Inferior parietal cortex (tissue), 1 donor: ENCODE measurements around the gene NOA1.

Experiments
- DNase-seq: peaks from one replicate; pipeline ENCODE4 v3.0.0-alpha.2; 2016; ENCODE audit errors: extremely low spot score

The NOA1 gene

DNA sequence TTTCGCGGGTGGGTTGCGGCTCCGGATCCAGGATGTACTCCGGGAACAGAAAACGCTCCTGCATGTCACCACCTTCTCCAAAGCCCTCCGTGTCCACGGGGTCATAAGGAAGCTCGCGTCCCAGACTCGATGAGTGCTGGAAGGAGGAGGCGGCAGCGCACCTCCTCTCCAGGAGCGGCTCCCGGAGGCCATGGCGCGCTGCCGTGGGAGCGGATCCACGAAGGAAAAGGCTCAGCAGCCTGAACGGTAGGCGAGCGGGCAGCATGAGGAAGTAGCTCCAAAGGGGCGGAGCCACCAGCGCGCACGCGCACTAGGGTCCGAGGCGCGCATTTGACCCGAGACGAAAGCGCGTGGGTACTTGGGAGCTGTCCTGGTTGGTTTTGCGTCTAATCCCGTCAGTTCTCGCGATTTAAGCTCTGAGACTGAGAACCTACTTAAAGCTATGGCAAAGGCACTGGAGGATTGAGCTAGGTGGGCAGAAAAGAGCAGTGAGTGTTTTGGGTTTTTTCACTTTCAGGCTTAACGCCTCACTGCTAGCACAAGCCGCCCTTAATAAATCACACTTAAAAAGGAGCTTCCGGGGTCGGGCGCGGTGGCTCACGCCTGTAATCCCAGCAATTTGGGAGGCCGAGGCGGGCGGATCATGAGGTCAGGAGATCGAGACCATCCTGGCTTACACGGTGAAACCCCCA, at the start of gene NOA1:
Gene NOA1 (minus strand): TSS at position 286 of the 692 bp plus-strand sequence. CDS start 21 bp downstream, at position 265.
- peak; percentile 99 for DNase-seq

DNA sequence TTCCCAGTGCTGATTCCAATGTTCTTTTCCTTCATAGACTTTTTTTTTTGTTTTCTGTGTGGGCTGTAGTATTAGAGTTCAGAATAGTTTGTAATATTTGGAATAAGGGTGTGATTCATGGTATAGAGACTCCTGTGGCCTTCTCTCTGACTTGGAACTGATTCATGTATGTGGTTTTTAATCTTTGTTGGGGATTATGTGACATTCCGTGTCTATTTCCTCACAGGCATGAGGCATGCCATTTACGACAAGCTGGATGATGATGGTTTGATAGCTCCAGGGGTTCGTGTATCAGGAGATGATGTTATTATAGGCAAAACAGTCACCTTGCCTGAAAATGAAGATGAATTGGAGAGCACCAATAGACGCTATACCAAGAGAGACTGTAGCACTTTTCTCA, 45.7 kb upstream of the NOA1 start:
- DNase-seq: no peak

DNA sequence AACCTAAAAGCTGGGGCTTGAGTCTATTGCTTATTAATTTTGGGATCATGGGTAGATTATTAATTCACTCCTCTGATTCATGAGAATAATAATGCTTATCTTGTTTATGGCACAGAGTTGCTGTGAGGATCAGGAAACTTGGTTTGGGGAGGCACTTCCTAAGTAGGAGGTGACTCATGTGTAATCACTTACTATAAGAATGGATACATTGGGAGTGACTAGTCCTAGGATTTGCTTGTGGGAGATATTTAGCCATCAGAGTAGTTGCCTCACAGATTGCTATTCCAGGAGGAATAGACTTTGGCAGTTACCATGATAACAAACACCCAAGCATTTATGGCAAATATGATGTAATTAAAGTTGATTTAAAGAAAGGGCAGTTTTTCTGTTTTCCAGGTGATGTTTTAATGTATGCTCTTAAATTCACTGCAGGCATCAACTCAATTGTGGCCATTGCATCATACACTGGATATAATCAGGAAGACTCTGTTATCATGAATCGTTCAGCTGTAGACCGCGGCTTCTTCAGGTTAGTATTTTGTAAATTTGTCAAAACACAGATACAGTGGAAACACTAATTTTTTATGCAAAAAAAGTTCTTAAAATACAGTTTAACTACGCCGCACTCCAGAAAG, 43.2 kb upstream of the NOA1 start:
- no peak for DNase-seq

DNA sequence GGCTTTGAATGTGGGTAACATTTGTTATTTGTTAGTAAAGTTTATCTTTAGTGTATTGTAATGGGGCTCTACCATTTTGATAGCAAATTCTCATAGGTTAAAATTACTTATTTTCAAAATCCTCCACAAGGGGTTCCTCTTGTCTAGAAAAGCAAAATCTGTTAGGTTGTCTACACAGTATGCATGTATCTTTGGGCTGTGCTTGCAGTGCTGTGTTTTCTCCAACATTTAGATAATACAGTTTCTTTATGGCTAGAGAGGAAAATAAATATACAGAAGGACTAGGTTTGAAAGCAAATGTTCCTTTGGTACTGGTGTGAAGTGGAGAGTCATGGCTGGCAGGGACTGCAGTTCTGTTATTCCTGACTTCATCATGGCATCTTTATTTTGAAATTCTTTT, 41.6 kb upstream of the NOA1 start:
- no peak for DNase-seq

DNA sequence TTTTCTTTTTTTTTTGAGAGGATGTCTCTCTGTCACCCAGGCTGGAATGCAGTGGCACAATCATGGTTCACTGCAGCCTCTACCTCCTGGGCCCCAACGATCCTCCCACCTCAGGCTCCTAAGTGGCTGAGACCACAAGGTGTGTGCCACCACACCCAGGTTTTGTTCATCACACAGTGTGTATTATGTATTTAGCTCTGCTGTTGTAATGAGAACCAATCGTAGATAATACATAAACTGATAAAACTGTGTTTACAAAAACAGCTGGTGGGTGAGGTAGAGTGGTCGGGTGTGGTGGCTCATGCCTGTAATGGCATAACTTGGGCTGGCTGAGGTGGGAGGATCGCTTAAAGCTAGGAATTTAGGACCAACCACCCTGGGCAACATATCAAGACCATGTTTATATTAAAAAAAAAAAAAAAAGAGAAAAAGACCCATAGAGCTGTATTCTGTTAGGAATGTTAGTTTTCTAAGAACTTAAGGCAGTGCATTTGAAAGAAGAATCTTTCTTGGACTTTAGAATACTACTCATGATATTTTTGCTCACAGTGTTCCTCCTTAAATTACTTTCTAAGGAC, 36.2 kb upstream of the NOA1 start:
- no peak for DNase-seq

DNA sequence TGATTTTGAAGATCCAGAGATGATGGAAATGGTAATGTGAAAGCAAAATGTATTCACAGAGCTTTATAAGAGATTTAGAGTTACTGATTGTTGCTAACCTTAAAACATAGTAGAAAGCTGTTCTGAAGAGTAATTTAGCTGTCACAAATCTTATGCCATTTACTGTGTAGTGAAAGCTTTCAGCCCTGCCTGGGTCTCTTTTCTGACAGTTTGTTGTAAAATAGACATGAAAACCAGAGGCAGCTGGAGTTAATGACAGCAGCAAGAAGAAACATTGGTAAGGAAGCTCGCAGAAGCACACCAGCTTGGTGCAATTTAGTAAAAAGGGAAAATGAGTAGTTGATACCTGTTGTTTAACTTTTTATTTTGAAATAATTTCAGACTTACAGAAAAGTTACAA, 22.3 kb upstream of the NOA1 start:
- no peak for DNase-seq

DNA sequence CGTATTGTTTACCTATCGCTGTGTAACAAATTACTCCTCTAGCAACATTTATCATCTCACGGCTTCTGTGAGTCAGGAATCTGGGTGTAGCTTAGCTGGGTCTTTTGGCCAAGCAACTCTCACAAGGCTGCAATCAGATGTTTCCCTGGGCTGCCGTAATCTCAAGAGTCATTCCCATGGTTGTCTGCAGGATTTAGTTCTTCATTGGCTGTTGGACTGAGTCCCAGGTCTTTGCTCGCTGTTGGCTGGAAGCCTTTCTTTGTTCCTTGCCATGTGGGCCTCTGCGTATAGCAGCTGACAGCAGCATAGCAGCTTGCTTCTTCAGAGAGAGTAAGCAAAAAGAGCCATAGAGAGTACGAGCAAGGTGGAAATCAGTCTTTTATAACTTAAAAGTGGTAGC, 18.1 kb upstream of the NOA1 start:
- peak; percentile 89 for DNase-seq

DNA sequence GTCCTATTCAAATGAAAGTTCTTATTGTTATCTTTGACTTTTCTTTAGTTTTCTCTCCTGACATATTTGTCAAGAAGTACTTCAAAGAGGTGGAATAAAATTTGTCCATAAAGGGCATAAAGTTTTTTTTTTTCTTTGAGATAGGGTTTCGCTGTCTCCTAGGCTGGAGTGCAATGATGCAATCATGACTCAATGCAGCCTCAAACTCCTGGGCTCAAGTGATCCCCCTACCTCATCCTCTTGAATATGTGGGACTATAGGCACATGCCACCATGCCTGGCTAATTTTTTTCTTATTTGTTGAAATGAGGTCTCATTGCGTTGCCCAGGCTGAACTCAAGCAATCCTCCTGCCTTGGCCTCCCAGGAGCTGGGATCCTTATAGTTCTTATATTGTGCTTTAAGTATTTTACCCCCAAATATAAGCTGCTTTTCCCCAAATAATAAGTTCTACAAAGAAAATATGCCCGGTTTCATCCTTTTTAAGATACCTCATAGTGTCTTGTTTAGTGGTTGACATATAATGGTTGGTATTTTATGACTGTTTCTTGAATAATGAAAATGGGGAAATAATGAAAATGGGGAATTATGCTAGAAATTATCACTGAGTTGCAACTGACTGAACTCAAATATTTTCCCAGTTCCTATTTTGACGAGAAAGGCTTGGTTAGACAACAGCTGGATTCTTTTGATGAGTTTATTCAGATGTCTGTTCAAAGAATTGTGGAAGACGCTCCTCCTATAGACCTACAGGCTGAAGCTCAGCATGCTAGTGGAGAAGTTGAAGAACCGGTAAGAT, 12.9 kb upstream of the NOA1 start:
- DNase-seq: no peak

DNA sequence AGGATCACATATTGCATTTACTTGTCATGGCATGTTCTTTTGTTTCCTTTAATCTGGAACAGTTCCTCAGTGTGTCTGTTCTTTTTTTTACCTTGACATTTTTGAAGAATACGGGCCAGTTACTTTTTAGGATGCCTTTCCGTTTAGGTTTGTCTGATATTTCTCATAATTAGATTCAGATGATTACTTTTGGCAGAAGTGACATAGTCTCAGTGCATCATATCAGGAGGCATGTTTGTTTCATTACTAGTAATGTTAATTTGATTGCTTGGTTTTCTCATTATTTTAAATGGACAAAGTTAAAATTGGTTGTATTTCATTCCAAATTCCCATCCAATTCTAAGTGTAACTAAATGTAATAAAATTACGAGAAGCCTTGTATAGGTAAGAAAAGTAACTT, 9.5 kb upstream of the NOA1 start:
- DNase-seq: no peak

DNA sequence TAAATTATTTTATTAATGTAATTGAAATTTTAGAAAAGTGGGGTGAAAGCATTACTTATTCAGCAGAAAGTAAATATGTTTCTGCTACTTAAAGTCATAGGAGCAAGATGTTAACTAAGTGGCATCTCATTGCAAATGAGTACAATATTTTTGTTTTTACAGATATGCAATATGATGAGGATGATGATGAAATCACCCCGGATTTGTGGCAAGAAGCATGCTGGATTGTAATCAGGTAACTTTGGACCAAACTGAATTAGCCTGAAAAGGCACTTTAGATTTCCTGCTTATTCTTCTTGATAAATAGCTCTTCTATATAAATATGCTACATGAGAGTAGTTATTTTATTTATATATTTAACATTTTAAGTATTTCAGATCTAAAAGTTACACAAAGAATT, 8.8 kb upstream of the NOA1 start:
- no peak for DNase-seq

DNA sequence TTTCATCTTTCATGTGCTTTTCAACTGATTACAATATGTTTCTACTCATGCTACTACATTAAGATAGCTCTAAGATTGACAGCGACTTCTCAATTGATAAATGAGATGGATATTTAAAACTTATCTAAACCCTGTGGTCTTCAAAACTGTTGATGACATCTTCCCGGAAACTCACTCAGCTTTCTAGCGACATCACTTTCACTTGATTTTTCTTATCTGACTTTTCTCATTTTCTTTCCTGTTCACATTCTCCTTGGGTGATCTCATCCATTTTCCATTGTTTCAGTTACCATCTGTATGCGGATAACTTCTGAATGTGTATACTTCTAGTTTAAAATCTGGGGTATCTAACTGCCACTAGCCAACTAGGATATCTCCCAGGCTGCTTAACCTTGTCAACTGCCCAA, 4.4 kb upstream of the NOA1 start:
- DNase-seq: no peak

DNA sequence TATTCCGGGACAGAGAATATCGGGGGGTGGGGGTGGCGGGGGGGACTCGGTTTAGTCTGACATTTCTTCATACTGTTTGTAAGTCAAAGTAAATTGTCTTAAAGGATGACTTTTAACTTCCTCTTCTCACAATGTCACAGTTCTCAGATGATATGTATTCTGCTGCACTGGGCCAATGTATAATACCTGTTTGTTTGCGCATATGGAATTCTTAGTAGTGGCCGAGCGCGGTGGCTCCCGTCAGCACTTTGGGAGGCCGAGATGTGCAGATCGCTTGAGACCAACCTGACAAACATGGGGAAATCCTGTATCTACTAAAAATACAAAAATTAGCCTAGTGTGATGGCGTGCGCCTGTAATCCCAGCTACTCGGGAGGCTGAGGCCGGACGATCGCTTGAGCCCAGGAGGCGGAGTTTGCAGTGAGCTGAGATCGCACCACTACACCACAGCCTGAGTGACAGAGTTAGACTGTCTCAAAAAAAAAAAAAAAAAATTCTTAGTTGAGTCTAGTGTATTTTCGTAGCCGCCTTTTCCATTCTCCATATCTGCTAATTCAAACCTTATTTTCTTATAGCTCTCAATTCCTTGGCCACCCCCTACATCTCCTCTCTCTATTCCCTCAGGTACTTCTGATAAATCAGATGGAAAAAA, 2.1 kb upstream of the NOA1 start:
- DNase-seq: no peak

DNA sequence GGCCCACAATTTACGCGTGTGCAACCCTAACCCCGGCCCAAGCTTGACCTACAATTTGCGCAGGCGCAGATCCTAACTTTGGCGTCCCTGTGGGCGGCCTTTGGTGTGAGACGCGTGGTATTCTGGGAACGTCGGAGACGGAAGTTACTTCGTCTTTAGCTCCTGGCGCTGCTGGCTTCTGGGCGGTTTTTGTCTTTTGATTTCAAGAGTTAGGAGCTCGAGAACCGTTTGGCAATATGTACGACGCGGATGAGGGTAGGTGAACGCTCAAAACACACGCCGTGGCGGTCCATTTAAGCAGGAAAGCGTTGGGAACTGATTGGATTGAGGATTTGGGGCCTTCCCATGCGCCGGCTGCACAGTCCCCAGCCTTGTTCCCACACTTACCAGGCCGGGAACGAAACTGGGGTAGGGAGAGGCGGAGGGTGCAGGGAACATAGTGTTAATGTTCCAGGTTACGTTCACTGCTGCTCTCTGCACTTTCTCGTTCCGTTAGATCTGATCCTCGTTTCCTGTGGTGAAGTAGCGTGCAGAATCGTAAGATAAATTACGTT, 1.4 kb upstream of the NOA1 start, which contains the start of gene POLR2B:
Gene POLR2B (plus strand): TSS at position 147 of the 554 bp plus-strand sequence. CDS start 90 bp downstream, at position 237.
- DNase-seq: peak; percentile 98

DNA sequence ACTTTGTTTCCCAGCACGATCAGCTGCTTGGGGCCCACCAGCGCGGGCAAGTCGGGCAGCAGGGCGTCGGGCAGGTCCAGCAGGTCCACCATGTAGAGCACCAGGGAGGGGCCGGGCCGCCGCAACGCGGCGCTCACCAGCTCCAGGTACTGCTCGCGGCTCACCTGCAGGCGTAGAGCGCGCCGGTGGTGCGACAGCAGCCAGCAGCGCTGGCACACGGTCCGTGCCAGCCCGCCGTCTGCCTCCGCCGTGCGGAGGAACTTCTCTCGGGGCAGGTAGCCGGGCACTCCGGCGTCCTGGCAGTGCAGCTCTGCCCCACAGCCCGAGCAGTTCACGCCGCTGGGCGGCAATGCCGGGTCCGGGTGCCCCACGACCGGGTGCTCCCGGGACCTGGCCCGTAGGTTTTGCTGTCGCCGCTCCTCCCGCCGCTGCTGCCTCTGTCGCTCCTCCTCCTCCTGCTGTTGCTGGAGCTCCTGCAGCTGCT, 527 bp downstream of the NOA1 start:
- DNase-seq: no peak

DNA sequence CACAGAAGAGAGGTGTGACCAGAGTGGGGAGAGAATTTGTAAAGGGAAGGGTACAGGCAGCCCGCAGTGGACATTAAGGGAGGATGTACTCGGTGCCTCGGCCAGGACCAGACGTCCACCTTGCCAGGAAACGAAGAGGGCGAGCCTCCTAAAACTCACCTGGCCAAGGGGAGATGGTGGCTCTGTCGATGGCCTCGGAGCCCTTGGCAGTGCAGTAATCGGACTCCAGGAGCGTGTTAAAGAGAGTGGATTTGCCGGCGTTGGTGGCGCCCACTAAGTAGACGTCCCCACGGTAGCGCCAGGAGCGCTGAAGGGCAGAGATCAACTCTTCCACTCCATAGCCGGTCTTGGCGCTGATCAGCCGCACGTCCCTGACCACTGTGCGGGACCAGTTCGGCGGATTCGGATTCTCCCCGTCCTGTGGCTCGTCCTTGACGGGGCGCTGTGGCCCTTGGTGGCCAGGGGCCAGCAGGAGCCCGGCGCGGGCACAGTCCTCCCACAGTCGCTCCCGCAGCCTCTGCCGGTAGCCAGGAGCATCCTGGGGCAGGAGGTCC, 1.0 kb downstream of the NOA1 start:
- DNase-seq: no peak

DNA sequence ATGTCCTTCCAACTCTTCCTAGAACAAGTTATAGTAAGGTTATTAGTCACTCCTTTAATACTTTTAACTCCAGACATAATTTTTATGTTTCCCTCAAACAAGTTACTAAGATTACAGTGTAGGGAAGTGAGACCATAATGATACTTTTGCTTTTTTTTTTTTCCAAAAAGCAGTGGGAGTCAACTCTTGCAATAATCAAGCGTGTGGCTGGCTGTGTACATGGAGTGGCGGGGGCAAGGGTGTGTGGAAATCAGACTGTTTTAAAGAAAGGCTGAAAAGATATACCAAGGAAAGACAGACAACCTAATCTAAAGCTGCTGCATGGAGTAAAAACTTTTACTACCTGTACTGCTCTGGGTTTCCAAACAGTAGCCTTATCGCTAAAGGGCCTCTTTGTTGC, 4.1 kb downstream of the NOA1 start:
- DNase-seq: no peak

DNA sequence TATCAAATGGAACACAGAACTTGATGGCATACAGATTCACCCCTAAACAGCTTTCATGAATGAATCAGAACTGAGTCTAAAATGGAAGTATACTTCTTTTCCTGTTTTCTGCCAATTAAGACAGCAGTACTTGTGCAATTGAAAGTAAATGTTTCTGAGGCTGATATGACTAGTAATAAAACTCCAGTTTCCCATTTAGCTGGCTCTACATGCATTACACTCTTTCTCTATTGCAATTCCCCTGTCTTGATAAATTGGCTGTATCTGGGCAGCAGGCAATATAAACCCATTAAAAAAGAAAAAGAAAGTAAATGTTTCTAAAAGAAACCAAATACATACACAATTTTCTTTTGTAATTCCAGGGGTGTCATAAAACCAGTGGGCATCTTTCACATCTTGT, 4.6 kb downstream of the NOA1 start:
- DNase-seq: no peak

DNA sequence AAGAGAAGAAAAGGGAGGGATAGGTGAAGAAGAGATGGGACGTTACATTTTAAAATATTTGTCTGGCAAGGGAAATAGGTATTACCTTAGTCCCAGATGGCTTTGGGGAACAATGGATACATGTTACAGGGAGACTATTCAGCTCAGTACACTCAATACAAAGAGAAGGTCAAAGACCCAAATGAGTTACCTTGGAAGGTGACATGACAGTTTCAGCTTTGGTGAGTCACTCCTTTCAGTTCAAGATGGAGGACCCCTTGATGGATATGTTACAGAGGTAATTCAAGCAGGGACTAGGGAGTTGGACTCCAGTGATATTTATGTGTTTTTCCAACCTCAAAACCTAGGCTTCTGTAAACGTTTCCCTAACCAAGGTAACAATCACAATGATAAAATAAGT, 5.0 kb downstream of the NOA1 start:
- DNase-seq: no peak

DNA sequence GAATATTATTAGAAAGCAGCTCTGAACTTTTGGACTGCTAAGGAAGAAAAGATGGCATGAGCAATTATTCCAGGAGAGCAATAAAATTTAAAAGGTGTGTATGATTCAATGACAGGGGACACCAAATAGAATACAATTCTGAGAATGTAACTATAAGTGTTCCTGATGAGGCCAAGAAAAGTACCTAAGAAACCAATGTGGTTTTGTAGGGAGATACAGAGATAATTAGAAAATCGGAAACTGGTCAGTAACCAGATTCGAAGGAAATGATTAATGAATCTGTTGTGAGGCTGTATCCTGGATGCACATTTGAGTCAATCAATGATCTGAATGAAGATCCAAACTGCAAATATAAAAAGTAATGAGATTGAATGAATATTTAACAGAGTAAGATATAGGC, 6.0 kb downstream of the NOA1 start:
- DNase-seq: no peak

DNA sequence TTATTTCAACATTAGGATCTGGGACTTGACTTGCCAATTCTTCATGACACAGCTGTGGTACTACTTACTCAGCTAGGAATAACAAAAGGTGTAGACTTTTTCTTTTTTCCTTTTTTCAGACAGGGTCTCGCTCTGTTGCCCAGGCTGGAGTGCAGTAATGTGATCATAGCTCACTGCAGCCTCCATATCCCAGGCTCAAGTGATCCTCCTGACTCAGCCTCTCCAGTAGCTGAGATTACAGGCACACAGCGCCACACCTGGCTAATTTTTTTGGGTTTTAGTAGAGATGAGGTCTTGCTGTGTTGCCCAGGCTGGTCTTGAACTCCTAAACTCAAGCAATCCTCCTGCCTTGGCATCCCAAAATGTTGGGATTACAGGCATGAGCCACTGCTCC, 16.3 kb downstream of the NOA1 start:
- no peak for DNase-seq

DNA sequence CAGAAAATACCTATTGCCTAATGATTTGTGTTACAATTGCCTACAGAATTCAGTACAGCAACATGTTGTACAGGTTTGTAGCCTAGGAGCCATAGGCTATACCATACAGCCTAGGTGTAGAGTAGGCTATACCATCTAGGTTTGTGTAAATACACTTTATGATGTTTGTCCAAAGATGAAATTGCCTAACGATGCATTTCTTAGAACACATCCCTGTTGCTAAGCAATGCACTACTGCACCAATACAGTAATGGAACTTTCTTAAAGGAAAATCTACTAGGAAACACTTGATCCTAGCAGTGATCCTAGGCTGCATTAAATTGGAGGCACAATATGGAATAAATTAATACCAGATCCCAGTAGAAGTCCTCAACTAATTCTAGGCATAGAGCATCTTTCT, 18.3 kb downstream of the NOA1 start:
- no peak for DNase-seq
